Tongue (tissue), 2 donors: ENCODE data around the gene ABCC6. TPM values are rescaled to one million over a fixed set of nuclear protein-coding genes. Genes with fewer than 3 reads are reported as not detected.
A peak's percentile ranks its signal among the peaks of the same experiment; 100 is the strongest.
"Not testable (repeated sequence)": the region's sequence is repeated elsewhere in the genome, so short reads cannot be mapped to it uniquely, and the experiment has no call there.

ENCODE experiments used
- DNase-seq: peaks from one replicate; pipeline ENCODE4 v3.0.0-alpha.2; 2015
- total RNA-seq: library from RNA; depleted of rRNA; stranded (reverse); fragments of >200 nt; gene quantifications from one replicate; pipeline ENCODE4 v1.2.3, GENCODE V29; 2014

ABCC6 gene
- total RNA-seq, 1 donor from 2014 or later: 1.6 TPM

DNA sequence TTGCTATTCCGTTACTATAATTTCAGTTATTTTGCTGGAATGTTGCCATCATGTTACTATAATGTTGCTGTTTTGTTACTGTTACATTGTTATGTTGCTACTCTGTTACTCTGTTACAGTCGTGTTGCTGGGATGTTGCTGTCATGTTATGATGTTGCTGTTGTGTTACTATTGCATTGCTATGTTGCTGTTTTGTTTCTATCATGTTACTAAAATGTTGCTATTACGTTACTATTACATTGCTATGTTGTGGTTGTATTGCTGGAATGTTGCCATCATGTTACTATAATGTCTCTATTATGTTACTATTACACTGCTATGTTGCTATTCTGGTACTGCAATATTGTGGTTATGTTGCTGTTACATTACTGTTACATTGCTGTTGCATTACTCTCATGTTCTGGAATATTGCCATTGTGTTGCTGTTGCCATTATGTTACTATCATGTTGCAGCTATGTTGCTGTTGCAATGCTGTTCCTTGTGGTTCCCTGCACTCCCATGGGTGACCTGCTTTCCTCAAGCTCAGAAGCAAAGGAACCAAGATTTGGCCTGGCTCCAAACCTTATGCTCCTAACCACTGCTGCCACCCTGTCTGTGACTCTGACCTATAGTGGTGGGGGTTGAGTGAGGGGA lies 64.4 kb downstream of the ABCC6 start:
- DNase-seq: no peak

DNA sequence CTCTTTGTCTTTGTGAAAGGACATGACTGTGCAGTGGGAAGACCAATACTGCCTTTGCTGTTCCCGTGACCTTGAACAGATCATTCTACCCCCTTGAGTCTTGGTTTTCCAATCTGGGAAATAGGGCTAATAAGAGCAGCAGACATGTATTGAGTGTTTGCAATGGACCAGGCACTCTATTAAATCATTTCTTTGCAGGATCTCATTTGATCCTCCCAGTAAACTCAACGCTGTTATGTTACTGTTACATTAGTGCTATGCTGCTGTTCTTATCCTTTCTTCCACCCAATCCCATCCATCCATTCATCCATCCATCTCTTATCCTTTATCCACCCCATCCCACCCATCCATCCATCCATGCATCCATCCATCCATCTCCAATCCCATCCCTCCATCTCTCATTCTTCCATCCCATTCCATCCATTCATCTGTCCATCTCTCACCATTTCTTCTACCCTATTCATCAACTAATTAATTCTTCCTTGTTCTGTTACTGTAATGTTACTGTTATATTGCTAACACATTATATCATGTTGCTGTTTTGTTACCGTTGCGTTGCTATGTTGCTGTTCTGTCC lies 65.1 kb downstream of the ABCC6 start:
- DNase-seq: no peak

DNA sequence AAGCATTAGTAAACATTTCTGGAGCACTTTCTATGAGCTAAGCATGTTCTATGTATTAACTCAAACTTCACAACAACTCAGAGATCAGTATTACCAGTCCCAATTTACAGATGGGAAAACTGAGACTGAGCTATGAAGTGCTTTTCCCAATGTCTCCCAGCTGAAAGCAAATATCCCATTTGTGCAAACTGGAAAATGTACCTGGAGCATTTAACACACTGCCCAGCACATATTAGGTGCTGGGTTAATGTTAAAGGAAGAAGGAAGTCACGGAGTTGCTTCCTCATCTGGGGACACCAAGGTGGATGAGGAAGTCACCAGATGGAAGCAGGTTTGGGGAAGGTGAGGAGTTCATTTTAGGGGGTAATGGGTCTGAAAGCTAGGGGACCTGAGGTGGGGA lies 66.1 kb downstream of the ABCC6 start:
- no peak for DNase-seq

DNA sequence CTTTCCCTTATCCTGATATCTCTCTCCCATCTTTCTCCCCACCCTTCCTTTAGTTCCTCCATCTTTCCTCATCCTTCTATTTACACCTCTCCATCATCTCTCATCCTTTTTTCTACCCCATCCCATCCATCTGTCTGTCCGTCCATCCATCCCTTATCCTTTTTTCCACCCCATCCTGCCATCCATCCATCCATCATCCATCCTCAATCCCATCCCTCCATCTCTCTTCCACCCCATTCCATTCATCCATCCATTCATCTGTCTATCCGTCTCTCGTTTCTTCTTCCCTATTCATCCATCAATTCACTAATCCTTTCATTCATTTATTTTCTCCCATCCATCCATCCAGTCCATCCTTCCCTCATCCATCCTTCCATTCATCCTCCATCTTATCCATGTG lies 68.1 kb downstream of the ABCC6 start:
- no peak for DNase-seq

DNA sequence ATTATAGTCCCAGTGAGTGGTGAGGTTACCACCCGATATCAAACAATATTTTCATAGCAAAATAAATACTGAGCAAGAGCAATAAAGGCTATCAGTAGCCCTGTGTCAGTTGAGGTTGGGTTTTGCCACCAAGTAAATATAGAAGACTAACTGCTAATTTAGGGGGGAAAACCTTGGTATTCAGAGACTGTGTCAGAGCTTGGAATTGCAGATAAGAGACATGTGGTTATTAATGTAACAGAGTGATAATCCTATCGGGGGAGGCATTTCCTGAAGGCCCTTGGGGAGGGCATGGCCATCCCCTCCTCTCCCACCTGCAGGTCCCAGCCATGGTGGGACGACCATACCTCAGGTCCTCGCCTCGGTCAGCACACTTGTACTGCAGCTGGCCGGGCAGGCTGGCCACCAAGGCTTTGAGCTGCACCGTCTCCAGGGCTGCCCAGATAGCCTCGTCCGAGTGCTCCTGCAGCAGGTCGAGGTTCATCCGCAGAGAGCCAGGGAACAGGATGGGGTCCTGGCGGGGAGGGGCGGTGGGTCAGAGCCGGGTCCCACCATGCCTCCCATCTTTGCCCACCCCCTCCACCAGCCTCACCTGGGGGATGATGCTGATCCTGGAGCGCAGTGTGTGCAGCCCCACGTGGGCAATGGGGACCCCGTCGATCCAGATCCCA lies 68.9 kb downstream of the ABCC6 start:
- DNase-seq: no peak

DNA sequence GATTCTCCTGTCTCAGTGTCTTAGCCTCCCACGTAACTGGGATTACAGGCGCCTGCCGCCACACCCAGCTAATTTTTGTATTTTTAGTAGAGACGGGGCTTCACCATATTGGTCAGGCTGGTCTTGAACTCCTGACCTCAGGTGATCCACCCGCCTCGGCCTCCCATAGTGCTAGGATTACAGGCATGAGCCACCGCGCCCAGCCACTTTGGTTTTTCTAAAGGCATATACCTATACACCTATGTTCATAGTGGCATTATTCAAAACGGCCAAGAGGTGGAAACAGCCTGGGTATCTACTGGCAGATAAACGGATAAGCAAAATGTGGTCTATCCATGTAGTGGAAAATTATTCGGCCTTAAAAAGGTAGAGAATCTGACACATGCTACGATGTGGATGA lies 70.3 kb downstream of the ABCC6 start:
- not testable (repeated sequence) for DNase-seq

DNA sequence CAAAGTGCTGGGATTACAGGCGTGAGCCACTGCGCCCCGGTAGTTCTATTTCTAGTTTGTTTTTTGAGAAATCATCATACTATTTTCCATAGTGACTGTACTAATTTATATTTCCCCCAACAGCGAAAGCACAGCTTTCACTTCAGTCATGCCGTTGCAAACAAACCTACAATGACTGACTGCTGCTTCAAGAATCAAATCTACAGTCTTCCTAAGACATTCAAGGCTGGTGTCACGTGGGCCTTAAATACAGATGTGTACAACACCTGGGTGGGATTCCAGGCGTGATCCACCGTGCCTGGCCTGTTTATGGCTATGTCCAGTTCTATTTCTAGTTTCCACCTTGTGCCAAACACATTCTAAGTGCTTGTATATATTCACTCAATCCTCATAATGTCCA lies 72.0 kb downstream of the ABCC6 start:
- DNase-seq: no peak

DNA sequence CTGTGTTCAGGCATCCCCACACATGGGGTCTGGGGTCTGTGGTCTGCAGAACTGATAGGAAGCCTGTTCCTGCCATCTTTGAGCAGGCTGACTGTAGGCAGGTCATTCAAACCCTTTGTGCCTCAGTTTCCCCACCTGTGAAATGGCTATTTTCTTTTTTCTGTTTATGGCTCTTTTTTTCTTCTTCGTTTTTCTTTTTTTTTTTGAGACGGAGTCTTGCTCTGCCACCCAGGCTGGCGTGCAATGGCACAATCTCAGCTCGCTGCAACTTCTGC lies 72.5 kb downstream of the ABCC6 start:
- DNase-seq: no peak

DNA sequence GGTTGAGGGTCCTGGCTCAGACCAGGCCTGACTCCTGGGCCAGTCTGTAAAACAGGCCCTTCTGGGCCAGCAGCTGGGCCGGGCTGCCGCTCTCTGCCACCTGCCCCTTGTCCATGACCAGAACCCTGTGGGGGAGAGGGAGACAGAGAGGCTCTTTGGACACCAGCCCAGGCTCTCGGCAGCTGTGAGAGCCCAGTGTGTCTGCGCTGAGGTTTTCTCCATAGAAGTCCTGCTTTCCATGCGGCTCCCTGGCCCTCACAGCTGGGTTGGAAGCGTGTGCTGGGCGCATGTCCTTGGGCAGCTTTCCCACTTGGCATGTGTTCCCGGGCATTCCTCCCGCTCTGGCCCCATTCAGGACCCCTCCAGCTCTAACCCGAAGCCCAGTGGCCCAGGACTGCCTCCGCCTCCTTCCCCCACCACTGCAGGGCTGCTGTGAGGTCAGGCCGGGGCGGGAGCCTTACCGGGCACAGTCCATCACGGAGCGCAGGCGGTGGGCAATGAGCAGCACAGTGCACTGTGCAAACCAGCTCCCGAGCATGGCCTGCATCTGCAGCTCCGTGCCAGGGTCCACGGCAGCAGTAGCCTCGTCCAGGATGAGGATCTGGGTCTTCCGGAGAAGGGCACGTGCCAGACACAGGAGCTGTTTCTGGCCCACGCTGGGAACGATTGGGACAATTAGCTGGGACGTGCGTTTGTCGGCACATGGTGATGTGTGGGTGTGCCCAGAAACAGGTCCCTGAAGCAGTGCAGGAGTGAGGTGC lies 73.0 kb downstream of the ABCC6 start:
- DNase-seq: peak; percentile 96

DNA sequence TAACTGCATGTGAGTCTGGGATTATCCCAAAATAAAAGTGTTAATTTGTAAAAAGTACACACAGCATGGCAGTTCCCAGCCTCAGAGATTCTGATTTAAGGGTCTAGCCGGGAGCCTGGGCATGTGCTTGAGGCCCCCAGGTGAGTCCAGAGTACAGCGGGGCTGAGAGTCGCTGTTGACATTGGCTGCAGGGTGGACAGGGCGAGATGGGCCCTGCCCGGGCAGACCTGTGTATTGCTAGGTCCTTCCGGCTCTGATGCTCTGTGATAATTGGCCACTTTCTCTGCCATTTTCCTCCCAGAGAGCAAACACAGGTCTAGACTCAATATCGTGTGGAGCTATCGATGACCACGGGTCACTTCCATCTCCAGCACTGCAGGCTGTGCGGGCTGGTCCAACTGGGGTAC lies 73.6 kb downstream of the ABCC6 start:
- no peak for DNase-seq

DNA sequence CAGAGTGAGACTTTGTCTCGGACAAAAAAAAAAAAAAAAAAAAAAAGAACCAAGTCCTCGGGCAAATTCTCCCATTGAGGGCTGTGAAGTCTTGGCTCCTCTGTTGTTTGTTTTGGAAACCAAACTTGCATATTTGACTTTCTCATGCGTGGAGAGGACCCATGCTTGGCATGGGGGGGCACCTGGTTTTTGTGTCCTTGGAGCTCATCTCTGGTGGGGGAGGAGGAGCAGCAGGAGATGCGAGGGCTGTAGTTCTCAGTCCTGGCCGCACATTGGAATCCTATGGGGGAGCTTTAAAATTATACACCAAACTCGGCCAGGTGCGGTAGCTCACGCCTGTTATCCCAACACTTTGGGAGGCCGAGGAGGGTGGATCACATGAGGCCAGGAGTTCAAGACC lies 74.5 kb downstream of the ABCC6 start:
- DNase-seq: no peak

DNA sequence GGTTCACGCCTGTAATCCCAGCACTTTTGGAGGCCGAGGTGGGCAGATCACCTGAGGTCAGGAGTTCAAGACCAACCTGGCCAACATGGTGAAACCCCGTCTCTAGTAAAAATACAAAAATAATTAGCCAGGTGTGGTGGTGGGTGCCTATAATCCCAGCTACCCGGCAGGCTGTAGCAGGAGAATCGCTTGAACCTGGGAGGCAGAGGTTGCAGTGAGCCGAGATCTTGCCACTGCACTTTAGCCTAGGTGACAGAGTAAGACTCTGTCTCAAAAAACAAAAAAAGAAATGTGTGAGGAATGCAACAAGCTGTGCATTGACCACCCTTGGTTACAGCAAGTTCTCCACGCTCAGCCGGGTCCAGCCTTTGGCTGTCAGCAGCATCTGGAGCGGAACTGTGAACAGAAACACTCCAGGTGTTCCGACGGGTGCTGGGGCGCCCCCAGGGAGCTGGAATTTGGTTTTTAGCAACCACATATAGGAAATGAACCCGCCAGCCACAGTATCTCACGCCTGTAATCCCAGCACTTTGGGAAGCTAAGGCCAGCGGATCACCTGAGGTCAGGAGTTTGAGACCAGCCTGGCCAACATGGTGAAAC lies 75.2 kb downstream of the ABCC6 start:
- DNase-seq: not testable (repeated sequence)

DNA sequence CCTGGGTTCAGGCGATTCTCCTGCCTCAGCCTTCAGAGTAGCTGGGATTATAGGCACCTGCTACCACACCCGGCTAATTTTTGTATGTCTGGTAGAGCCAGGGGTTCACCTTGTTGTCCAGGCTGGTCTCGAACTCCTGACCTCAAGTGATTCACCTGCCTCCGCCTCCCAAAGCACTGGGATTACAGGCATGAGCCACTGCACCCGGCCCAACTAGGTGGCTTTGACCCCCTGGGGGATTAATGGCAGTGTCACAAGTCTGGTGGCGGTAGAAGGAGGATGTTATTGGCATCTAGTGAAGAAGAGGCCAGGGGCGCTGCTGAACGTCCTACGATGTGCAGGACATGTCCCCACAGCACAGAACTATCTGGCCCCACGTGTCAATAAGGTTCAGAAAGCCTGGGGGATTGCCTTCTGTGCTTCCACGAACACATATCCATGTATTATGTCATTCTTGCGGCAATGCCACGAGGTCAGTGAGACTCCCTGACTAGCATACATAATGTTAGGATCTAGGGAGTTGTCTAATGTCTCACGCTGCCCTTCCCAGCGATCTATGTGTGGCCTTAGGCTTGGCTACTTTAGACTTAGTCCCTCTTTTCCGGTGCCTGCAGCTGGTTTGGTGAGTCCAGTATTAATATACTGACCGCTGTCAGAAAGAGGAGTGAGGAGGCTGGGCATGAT lies 75.8 kb downstream of the ABCC6 start:
- no peak for DNase-seq

DNA sequence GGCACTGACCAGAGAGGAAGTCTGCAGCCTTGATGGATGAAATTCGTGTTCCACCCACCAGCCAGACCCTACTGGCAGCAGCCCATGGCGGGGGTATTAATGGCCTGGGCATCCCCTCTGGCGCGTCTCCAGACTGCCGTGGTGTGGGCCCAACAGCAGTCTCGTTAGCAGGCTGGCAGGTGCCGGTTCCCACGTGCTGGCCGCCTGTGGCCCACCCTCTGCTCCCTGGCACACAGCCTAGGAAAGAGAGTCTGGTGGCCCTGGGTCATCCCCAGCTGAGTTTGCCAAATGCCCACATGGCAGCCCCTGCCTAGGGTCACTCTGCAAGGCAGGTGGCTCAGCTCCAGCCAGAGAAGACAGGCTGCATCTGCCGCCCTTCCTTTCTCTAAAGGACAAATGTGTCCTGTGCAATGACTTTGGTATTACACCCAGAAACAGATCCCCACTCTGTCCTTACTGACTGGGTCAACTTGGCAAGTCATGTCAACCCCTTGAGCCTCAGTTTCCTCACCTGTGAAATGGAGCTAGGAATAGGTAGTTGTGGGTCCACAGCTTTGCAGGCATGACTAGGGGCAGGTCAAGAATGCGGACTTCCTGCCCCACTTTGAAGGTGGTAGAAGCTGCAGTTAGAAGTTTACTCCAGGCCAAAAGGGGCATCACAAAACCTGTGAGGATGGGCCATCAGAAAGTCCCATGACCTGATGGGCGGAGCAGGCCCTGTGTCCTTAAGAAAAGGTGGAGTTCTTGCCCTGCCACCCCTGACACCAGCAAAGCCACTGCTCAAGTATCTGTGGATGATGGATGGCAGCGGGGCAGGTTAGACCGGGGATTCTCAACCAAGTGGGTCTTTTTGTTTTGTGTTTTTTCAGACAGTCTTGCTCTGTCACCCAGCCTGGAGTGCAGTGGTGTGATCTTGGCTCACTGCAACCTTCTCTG lies 76.6 kb downstream of the ABCC6 start:
- peak; percentile 74 for DNase-seq

DNA sequence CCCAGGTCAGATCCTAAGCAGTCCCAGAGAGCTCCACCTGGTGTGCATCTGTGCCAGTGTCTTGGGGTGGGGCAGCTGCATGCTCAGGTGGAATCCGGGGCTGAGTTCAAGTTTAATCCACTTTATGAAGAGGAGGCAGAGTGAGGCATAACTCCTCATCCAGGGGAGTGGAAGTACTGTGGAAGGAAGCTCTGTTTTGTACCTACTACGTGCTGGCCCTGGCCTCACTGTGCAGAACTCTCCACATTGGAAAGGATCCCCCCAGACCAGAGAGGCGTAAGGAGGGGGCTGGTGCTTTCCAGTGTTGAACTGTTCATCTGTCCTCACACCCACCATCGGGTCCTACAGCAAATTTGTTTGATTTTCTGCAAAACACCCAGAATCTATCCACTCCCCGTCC lies 78.0 kb downstream of the ABCC6 start:
- DNase-seq: no peak

DNA sequence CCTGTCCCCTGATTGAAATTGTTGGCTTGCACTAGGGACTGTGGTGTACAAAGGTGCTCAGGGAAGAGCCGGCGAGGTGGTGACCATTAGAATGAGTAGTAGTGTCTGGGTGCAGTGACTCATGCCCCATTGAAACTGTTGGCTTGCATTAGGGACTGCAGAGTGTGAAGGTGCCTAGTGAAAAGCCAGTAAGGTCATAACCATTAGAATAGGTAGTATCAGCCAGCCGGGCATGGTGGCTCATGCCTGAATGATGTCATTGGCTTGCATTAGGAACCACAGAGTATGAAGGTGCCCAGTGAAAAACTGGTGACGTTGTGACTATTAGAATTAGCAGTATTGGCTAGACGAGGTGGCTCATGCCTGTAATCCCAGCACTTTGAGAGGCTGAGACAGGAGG lies 78.9 kb downstream of the ABCC6 start:
- no peak for DNase-seq

DNA sequence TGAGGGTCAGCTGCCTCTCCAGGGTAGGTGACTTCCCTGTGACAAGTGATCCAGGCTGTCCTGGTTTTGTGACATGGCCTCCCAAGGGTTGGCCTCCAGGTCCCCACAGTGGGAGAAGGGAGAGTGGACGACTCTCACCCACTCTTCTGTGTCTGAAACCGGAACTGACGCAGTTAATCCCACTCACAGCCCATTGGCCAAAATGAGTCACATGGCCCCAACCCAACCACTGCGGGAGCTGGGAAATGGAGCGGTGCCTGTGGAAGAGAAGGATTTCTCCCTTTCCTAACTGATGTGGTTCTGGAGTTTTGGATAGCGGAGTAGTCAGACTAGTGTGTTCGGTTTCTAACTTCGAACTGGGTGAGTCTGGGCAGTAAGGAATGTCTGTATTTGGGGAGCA lies 79.4 kb downstream of the ABCC6 start:
- no peak for DNase-seq

DNA sequence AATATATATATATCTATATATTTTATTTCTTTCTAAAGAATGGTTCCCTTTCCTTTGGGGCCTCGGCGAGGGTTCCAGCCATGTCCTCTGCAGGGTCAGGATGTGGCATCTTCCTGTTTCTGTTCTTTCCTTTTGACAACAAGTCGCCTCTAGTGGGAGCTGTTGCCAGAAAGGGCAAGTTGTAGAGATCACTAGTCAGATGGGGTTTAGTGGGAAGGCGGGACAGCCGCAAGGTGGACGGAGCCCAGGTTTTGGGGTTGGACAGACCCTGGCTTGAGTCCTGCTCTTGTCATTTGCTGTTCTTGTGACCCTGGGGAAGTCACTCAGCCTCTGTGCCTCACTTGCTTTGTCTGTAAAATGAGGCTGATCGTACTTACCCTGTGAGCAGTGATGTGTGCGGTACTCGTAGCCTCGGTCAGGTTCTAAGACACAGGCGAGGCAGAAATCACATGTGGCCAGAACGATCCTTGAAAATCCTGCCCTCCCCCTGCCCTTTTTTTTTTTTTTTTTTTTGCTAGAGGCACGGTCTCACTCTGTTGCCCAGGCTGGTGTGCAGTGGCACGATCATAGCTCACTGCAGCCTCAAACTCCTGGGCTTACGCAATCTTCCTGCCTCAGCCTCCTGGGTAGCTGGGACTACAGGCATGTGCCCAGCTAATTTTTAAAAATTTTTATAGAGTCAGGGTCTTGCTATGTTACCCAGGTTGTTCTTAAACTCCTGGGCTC lies 80.1 kb downstream of the ABCC6 start:
- no peak for DNase-seq

DNA sequence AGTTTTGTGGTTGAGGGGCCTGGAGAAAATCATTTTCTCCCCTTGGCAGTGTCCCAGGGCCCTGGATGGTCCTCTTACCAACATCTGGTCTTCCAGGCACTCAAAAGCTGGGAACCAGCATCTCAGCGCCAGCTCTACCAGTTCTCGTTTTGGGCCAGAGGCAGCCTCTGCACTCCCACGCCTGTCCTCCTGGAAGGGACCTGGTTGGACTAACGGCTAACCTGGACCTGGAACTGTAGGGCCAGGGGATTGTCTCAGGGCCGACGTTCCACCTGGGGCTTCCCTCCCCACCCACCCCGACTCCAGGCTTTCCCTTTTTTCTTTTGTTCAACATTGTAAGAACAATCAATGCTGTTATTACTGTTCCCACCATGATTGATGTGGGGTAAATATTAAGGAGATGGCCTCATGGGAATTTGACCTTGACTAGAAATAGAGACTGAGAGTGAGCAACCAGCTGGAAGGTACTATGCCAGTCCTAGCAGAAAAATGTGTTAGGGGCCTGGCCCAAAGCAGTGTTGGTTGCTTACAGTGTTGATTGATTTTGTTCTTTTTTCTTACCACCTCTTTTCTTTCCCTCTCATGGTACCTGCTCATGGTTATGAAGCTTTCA lies 81.4 kb downstream of the ABCC6 start:
- no peak for DNase-seq

DNA sequence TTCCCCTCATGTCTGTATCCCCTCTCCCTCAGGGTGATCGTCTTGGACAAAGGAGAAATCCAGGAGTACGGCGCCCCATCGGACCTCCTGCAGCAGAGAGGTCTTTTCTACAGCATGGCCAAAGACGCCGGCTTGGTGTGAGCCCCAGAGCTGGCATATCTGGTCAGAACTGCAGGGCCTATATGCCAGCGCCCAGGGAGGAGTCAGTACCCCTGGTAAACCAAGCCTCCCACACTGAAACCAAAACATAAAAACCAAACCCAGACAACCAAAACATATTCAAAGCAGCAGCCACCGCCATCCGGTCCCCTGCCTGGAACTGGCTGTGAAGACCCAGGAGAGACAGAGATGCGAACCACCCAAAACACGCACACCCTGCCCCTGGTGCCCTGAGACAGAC lies 82.2 kb downstream of the ABCC6 start:
- no peak for DNase-seq
